Left lung (tissue), 10 donors: ENCODE measurements around the gene CRYBG3. TPM values are rescaled to one million over a fixed set of nuclear protein-coding genes. Genes with fewer than 3 reads are reported as not detected.

Source experiments
- ATAC-seq: fragments of 200-7000 bp; cut with Tn5 transposase; one replicate; pipeline ENCODE4 v1.9.1; 2020; ENCODE audit warnings: moderate library complexity
- DNase-seq, 4 donors: peaks; one replicate each; pipeline ENCODE4 v3.0.0-alpha.2; 2013 to 2020
- H3K27ac ChIP-seq, 2 donors: fragments of 200-600 bp; sonication (generic) in 1 of 2; one replicate each; pipeline versions ENCODE4 v1.5.0 to v1.8.0; 2020 to 2021
- H3K27me3 ChIP-seq, 2 donors: fragments of 200-600 bp; sonication (generic) in 1 of 2; one replicate each; pipeline versions ENCODE4 v1.5.0 to v1.8.0; 2020 to 2021
- H3K36me3 ChIP-seq, 2 donors: fragments of 200-600 bp; sonication (generic) in 1 of 2; one replicate each; pipeline versions ENCODE4 v1.5.0 to v1.8.0; 2020 to 2021
- H3K4me1 ChIP-seq, 2 donors: fragments of 200-600 bp; one replicate each; pipeline ENCODE4 v1.8.0; 2021
- H3K4me3 ChIP-seq, 2 donors: fragments of 200-600 bp; sonication (generic) in 1 of 2; one replicate each; pipeline versions ENCODE4 v1.5.0 to v1.8.0; 2020 to 2021; ENCODE audit warnings: mild to moderate bottlenecking in 1 of 2
- H3K9me3 ChIP-seq, 2 donors: fragments of 200-600 bp; sonication (generic) in 1 of 2; one replicate each; pipeline versions ENCODE4 v1.5.0 to v1.8.0; 2020 to 2021
- CTCF ChIP-seq, 2 donors: fragments of 200-600 bp; sonication (generic) in 1 of 2; IDR thresholded peaks; one replicate each; pipeline versions ENCODE4 v1.5.0 to v1.8.0; 2021; ENCODE audit warnings: antibody characterized with exemption in 2 of 2
- intact Hi-C, 2 donors: fragments of 100-400 bp; cut with DNase I; formaldehyde crosslinking; loops; one replicate each; pipeline versions ENCODE4 v1.11.2 to v1.14.2; 2022
- polyA plus RNA-seq, 6 donors: library from polyadenylated mRNA; unstranded; fragments of 120-200 nt; gene quantifications; one replicate each; pipeline ENCODE4 v1.2.1, GENCODE V29; 2013; ENCODE audit not compliant: insufficient read length in 6 of 6
- total RNA-seq, 2 donors: library from RNA; stranded (reverse); fragmentation: NEBNext Ultra II Directional; extraction: Animal tissue kit (Norgen Biotek cat#: 25700); gene quantifications; one replicate each; pipeline ENCODE4 v1.2.1, GENCODE V29; 2021
- donor health status: DM: no; HTN: yes; CAD: no.
- donor health status: DM: no; HTN: no; CAD: no.

Gene CRYBG3
- total and polyA plus RNA-seq, 8 donors = 24.2 to 38.4 (median 31.6) TPM

GRCh38 chr3:97823046-97824004, 1.5 kb downstream of the CRYBG3 start:
- Histone ChIP-seq H3K27ac (peak overlapping the region; percentile 92 to 94), H3K9me3 (no peaks in the 10 kb centered on the region), H3K27me3 (peaks cover 0 to 41% of the 10 kb centered on the region in 2 donors), H3K4me3 (peak overlapping the region; percentile 78 to 96), H3K36me3 (no peaks in the 10 kb centered on the region), H3K4me1 (peaks cover 0 to 27% of the 10 kb centered on the region in 2 donors)
- intact Hi-C loops = no loop called here
- no peak for DNase-seq
- no peak for TF ChIP-seq CTCF (IDR thresholded peaks at IDR 0.05)
- no peak for ATAC-seq

- Histone ChIP-seq H3K9me3 (no peaks in the 10 kb centered on the region), H3K27ac (no peak overlapping the region), H3K36me3 (no peaks in the 10 kb centered on the region), H3K4me1 (peaks cover 0 to 27% of the 10 kb centered on the region in 2 donors), H3K4me3 (no peak overlapping the region), H3K27me3 (peaks cover 0 to 28% of the 10 kb centered on the region in 2 donors)
- intact Hi-C loops = no loop called here
- ATAC-seq (no peak), DNase-seq (no peak)
- TF ChIP-seq CTCF (IDR thresholded peaks at IDR 0.05) = no peak
Measured at GRCh38 chr3:97825101-97825500, 3.3 kb downstream of the CRYBG3 start.

- H3K27me3 ChIP-seq = peaks cover 0 to 1% of the 10 kb centered on the region in 2 donors
- no peaks in the 10 kb centered on the region for H3K36me3 ChIP-seq
- no peak overlapping the region for H3K4me3 ChIP-seq
- no peak overlapping the region for H3K27ac ChIP-seq
- no peaks in the 10 kb centered on the region for H3K9me3 ChIP-seq
- ATAC-seq (no peak), DNase-seq (no peak)
- H3K4me1 ChIP-seq = peaks cover 0 to 19% of the 10 kb centered on the region in 2 donors
- intact Hi-C loops = no loop called here
- TF ChIP-seq CTCF (IDR thresholded peaks at IDR 0.05) = no peak
Measured at GRCh38 chr3:97827741-97828471, 6.1 kb downstream of the CRYBG3 start.

- DNase-seq = no peak
- Histone ChIP-seq H3K4me1 (peaks cover 0 to 6% of the 10 kb centered on the region in 2 donors), H3K27me3 (no peaks in the 10 kb centered on the region), H3K9me3 (no peaks in the 10 kb centered on the region), H3K27ac (no peak overlapping the region), H3K36me3 (no peaks in the 10 kb centered on the region), H3K4me3 (no peak overlapping the region)
- intact Hi-C loops = no loop called here
- TF ChIP-seq CTCF (IDR thresholded peaks at IDR 0.05) = no peak
- no peak for ATAC-seq
Measured at GRCh38 chr3:97829198-97829597, 7.4 kb downstream of the CRYBG3 start.

- ATAC-seq (no peak), DNase-seq (no peak)
- no peak for TF ChIP-seq CTCF (IDR thresholded peaks at IDR 0.05)
- no peaks in the 10 kb centered on the region for H3K36me3 ChIP-seq
- no peaks in the 10 kb centered on the region for H3K9me3 ChIP-seq
- H3K27me3 ChIP-seq = no peaks in the 10 kb centered on the region
- H3K4me3 ChIP-seq = no peak overlapping the region
- H3K4me1 ChIP-seq = no peaks in the 10 kb centered on the region
- H3K27ac ChIP-seq = no peak overlapping the region
- intact Hi-C loops = no loop called here
Measured at GRCh38 chr3:97830638-97831037, 8.8 kb downstream of the CRYBG3 start.
